ENCODE measurements around the gene RMI2.

GRCh38 chr16:11386791-11387546 lies 41.7 kb downstream of the RMI2 start:
- TF ChIP-seq POLR2A (IDR thresholded peaks at IDR 0.05; ENCODE audit: low read depth, low read length) (no peak), POLR2AphosphoS5 (IDR thresholded peaks at IDR 0.05; ENCODE audit: low read depth, low read length) (no peak)

Measured in GM12892 (cell line).